GM18909 (cell line): ENCODE data around the gene CDH4.

Source experiments
- ATAC-seq: cut with Tn5 transposase; IDR thresholded peaks from one replicate; pipeline ENCODE4 v1.9.1; 2021; ENCODE audit warnings: mild to moderate bottlenecking; ENCODE audit not compliant: unreplicated experiment, poor library complexity

The CDH4 gene

GRCh38 chr20:61883857-61884393 lies 631.9 kb downstream of the CDH4 start:
- no peak for ATAC-seq

GRCh38 chr20:61884571-61885389 lies 632.7 kb downstream of the CDH4 start:
- no peak for ATAC-seq

GRCh38 chr20:61885759-61886715 lies 634.0 kb downstream of the CDH4 start:
- no peak for ATAC-seq

- no peak for ATAC-seq
Measured at GRCh38 chr20:61886721-61887595, 634.9 kb downstream of the CDH4 start.

- ATAC-seq: no peak
Measured at GRCh38 chr20:61887596-61888093, 635.6 kb downstream of the CDH4 start.

- ATAC-seq: no peak
Measured at GRCh38 chr20:61888101-61888865, 636.2 kb downstream of the CDH4 start.

- no peak for ATAC-seq
Measured at GRCh38 chr20:61889659-61890058, 637.6 kb downstream of the CDH4 start.

- no peak for ATAC-seq
Measured at GRCh38 chr20:61890210-61890609, 638.1 kb downstream of the CDH4 start.

GRCh38 chr20:61891476-61891875 lies 639.4 kb downstream of the CDH4 start:
- no peak for ATAC-seq

- no peak for ATAC-seq
Measured at GRCh38 chr20:61891916-61892649, 640.0 kb downstream of the CDH4 start.

- no peak for ATAC-seq
Measured at GRCh38 chr20:61895016-61895415, 643.0 kb downstream of the CDH4 start.

GRCh38 chr20:61895686-61896057 lies 643.6 kb downstream of the CDH4 start:
- ATAC-seq: no peak

- no peak for ATAC-seq
Measured at GRCh38 chr20:61896058-61896961, 644.2 kb downstream of the CDH4 start.

GRCh38 chr20:61897401-61898295 lies 645.6 kb downstream of the CDH4 start:
- no peak for ATAC-seq

- no peak for ATAC-seq
Measured at GRCh38 chr20:61898405-61898804, 646.3 kb downstream of the CDH4 start.
